ENCODE results near the gene TDRD15.
"Not testable (repeated sequence)": the region's sequence is repeated elsewhere in the genome, so short reads cannot be mapped to it uniquely, and the experiment has no call there.

The TDRD15 gene

DNA sequence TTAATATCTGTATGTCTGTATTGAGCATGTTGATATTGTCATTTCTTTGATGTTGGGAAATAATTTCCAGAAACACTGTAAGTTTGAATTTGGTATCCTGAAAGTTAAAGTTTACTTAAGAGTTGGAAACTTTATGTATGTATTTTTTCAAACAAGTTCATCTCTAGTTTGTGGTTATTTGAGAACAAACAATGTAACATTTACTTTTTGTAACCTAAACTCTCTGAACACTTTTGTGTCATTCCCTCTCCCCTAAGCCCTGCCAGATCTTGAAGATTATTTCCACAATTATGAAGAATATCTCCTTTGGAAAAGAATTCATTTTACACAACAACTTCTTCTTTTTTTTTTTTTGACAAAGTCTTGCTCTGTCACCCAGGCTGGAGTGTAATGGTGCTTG is 24.9 kb downstream of the TDRD15 start:
- no peak for ATAC-seq

DNA sequence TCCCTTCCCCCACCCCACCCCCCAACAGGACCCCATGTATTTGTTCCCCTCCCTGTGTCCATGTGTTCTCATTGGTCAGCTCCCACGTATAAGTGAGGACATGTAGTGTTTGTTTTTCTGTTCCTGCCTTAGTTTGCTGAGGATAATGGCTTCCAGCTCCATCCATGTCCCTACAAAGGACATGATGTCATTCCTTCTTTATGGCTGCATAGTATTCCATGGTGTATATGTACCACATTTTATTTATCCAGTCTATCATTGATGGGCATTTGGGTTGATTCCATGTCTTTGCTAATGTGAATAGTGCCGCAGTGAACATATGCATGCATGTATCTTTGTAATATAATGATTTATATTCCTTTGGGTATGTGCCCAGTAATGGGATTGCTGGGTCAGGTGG is 27.5 kb downstream of the TDRD15 start:
- not testable (repeated sequence) for ATAC-seq

DNA sequence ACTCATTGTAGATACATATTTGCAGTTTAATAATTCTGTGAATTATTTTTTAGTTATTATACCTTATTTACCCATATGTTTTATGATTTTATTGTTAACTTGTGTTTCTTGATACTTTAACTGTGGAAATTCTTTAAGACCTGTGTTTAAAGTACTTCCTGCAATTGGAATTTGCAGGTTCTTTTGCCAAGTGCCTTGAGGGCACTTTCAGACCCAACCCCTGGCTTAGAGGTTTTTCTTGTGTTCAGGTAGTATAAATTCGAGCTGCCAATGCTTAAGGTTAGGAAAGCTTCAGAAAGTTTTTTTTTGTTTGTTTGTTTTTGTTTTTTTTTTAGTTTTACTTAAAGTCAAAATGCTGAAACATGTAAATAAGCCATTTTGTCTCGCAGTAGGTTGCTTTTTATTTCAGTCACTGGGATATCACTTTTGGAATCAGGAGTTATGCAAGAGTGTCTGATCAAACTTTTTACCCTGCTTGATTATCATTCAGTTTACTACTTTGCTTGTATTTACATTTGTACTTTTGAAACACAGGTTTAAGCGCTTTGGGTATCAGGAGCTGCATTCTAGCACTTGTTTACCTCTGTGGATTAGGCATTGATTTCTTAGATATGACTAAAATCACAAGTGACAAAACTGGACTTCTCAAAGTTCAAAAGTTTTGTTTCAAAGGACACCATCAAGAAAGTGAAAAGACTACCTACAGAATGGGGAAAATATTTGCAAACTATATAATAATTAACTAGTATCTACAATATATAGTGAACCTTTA is 31.8 kb downstream of the TDRD15 start:
- ATAC-seq = no peak

DNA sequence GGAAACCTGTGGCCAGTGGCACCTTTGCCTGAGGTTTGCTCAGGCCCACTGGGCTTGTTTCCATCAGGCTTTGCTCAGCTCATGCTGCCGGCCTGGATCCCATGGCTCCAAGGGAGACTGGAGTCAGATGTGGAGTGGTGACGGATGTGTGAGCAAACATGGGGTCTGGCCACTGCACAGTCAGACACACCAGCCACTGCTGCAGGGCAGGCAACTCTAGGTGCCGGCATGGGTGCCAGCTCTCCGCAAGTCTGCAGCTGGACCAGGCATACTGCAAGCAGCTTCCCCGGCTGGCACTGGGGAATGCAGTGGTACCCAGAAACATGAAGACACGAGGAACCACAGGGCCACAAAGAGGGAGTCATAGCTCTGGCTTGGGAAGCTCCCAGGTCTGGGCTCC is 37.4 kb downstream of the TDRD15 start:
- ATAC-seq = no peak

DNA sequence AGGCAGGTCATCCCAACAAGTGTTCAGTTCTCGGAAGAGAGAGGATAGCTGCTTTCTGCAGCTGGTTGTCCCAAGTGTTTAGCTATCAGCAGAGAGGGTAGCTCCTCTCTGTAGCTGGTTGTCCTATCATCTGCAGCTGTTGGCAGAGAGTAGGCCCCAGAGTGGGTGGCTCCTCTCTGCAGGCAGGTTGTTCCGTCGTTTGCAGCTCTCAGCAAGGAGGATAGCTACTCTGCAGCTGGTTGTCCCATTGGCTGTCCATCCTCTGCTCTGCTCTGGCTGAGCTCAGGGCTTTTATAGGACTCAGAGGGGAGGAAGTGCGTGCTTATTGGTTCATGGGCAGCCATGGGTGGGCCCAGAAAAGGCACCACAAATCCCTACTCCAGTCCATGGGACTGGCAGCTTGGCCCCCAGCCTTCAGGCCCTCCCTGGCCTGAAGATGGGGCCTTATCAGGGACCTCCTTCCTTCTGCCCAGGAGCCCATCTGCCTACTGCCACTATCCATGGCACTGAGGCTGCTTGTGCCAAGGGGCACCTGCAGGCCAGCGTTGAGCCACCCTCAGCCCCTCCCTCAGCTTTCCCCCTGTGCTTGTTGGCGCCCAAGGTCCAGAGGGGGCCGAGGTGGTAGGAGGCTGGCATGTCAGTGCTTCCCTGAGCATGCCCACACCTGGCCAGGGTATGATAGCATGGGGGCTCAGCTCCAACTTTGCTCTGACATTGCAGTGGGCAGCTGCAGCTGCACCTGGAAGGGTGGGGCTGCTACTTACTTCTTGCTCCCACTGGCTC is 38.3 kb downstream of the TDRD15 start:
- no peak for ATAC-seq

DNA sequence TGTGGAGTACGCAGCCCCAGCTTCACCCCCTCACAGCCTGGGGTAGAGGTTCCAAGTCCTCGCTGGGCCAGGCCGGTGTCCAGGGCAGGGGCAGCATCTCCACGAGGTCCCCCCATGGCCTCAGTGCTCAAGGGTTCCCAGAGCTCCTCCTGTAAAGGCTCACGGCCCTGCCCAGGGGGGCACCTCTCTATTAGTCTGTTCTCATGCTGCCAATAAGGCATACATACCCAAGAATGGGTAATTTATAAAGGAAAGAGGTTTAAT is 38.8 kb downstream of the TDRD15 start:
- no peak for ATAC-seq

DNA sequence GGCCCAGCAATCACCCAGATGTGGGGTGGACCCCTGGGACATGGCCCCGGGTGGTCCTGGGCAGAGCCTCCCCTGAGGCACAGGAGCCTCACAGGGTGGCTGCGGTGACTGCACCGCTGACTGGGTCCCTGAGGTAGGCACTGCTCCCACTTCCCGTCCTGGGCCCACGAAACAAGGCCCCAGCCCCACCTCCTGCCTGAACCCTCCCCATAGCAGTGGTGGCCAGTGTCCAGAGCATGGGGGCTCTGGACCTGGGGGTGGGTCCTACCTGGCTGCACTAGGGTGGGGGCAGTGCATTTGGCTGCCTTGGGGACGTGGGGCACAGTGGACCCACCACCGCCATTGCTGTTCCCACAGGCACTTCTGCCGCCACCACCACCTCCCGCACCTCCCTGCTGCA is 39.4 kb downstream of the TDRD15 start:
- no peak for ATAC-seq

DNA sequence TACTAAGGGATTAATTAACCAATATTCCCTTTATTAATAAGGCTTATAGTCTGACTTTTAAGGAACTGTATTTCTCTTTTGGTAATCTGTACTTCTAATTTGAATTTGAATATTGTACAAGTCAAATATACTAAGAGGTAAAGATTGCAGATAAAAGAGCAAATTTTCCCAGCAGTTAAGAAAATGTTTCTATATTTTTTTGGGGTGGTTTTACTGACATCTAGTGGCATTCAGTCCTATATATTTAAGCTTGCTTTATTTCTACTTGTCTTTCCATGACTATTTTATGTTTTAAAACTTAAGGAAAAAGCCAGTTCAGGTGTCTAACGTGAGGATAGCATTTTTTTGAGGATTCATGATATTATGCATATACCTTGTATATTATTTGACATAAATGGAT is 41.6 kb downstream of the TDRD15 start:
- no peak for ATAC-seq

DNA sequence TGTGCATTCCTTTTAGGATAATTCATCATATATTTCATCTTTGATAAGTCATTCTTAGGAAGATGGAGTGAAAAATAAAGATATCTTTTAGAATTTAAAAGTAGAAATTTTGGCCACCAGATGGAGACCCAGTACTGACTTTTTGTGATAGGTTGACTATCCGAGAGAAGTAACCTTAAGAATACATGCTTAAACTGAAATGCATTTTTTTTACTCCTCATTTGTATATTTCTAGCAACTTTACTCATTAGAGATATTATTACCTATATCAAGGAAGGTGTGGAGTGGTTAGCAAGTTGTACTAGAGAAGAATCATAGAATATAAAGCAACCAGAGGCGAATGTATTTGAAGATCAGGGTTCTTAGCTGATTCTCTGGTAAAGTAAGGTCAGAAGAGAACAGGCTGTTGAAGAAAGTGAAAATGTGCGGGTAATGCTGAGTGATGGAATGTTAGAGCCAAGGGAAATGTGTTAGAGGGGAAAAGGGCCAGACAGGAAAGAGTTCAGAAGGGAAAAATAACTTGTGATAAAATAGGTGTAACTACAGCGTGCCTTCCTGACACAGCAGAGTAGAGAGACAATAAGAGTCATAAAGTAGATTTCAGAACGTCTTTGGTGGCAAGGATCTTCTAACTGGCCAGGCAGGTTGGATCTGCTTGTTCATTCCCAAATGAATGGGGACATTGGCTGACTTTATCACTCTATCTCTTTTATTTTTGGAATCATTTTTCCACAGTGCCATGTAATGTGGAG is 52.3 kb downstream of the TDRD15 start:
- no peak for ATAC-seq

DNA sequence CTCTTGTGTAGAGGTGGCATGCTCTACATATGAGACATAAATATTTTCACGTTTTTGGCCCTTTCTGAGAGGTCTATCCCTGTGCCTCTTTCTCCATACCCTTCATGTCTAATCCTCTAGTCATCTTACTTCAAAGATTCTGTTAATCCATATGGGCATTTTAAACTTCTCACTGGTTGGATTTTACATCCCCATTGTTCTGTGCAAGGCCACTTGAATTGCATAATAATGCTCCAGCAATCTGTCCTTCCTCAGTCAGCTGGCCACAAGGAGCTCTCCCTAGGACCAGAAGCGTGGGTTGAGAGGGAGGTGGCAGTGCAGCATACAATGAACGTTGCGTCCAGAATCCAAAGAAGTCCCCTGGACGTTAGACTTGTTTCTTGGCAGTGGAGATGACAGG is 58.2 kb downstream of the TDRD15 start:
- no peak for ATAC-seq

DNA sequence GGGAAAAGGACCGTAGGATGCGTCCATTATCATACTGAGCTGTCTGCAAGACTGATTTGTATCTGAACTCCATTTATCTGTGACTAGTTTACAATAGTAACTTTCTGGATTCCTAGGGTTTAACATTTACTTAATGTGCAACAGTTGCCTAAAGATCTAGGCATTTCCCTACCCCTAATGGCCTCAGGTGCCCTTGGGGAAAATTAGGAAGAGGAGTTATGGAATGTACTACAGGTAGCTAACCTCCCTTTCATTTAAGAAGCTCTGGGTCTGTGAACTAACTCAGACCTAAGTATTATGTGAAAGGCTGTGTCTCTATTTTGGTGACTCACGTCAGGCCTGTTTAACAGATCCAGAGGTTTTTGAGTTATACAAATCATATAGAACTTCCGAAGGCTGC is 59.5 kb downstream of the TDRD15 start:
- no peak for ATAC-seq

DNA sequence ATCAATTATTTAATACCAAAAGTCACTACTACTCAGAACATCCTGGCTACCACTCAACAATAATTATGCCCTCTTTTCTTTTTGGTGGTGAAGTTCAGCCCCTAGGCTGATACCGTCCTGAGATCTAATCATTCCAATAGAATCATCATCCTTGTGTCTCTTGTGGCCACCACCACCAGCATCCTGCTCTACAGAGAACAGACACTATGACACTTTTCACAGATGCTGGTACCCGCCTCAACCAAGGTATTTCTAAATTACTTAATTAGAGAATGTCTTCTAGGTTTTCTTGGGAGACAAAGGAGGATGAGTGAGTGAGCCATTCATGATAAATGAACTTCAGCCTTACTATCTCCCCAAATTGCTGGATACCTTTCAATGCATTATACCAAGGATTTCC is 60.0 kb downstream of the TDRD15 start:
- no peak for ATAC-seq

DNA sequence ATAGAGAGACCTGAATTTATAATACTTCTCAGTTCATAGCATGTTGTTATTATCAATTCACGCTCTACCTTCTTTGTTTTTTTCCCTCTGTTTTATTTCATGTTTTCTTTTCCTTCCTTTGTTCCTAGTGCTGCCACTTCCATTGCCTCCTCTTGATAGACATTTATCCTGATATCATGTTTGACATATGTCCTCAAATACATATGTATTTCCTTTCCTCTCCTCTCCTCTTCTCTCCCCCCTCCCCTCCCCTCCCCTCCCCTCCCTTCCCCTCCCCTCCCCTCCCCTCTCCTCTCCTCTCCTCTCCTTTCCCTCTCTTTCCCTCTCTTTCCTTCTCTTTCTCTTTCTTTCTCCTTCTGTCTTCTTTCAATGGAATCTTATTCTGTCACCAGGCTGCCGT is 67.8 kb downstream of the TDRD15 start:
- ATAC-seq = no peak

All from activated CD4-positive, CD25-positive, alpha-beta regulatory T cell treated with anti-CD3 and anti-CD28 coated beads, Interleukin-2, amount 50 U/mL, for 24 hours (primary cell).